Esophagus squamous epithelium (tissue), 4 donors: ENCODE data around the gene PZP.

Experiments used
- CTCF ChIP-seq, 6 experiments: fragments of 450-650 bp in 4 of 6; fragments of 200-600 bp in 2 of 6; sonication (generic) in 2 of 6; IDR thresholded peaks; one replicate each; pipeline ENCODE4 v1.5.1; 2016 to 2019; ENCODE audit warnings: antibody characterized with exemption in 6 of 6, mild to moderate bottlenecking in 4 of 6, moderate library complexity in 4 of 6
- POLR2A ChIP-seq, 4 donors: fragments of 450-650 bp; IDR thresholded peaks; one replicate each; pipeline ENCODE4 v1.6.1; 2017; ENCODE audit warnings: antibody characterized with exemption in 4 of 4, mild to moderate bottlenecking in 4 of 4, moderate library complexity in 3 of 4

GRCh38 chr12:9223830-9224229 lies 15.6 kb upstream of the PZP start:
- TF ChIP-seq CTCF (IDR thresholded peaks at IDR 0.05) (no peak), POLR2A (IDR thresholded peaks at IDR 0.05) (no peak)
